Mesendoderm (in vitro differentiated cells): ENCODE data around the gene CCDC121.
A peak's percentile ranks its signal among the peaks of the same experiment; 100 is the strongest.
"Not testable (repeated sequence)": the region's sequence is repeated elsewhere in the genome, so short reads cannot be mapped to it uniquely, and the experiment has no call there.

Source experiments
- DNase-seq: peaks from one replicate; pipeline ENCODE4 v3.0.0; 2013
- H2AK5ac ChIP-seq: 2 replicates; pipeline ENCODE4 v1.6.1; 2013; ENCODE audit warnings: low read length, inconsistent platforms
- H2BK120ac ChIP-seq: 2 replicates; pipeline ENCODE4 v1.6.1; 2013; ENCODE audit warnings: low read depth, mild to moderate bottlenecking, low read length, moderate library complexity, mixed read lengths
- H2BK15ac ChIP-seq: replicated peaks from 2 replicates; pipeline ENCODE4 v1.6.1; 2013; ENCODE audit warnings: low read depth, mild to moderate bottlenecking, moderate library complexity
- H2BK5ac ChIP-seq: 2 replicates; pipeline ENCODE4 v1.6.1; 2013; ENCODE audit warnings: low read length, inconsistent platforms
- H3K18ac ChIP-seq: 2 replicates; pipeline ENCODE4 v1.6.1; 2013; ENCODE audit warnings: mild to moderate bottlenecking, low read length, mixed read lengths
- H3K23ac ChIP-seq: one replicate; pipeline ENCODE4 v1.6.1; 2013; ENCODE audit warnings: low read length
- H3K27ac ChIP-seq: 2 replicates; pipeline ENCODE4 v1.5.1; 2013; ENCODE audit warnings: low read depth, mild to moderate bottlenecking, inconsistent platforms, low read length, moderate library complexity
- H3K27me3 ChIP-seq: 2 replicates; pipeline ENCODE4 v1.6.1; 2013; ENCODE audit warnings: low read length, control low read depth, mild to moderate bottlenecking, inconsistent platforms; ENCODE audit not compliant: insufficient read depth, poor library complexity
- H3K36me3 ChIP-seq: 2 replicates; pipeline ENCODE4 v1.6.1; 2013; ENCODE audit warnings: low read length, inconsistent platforms; ENCODE audit not compliant: control insufficient read depth, insufficient read depth
- H3K4ac ChIP-seq: one replicate; pipeline ENCODE4 v1.6.1; 2013; ENCODE audit warnings: low read depth, mild to moderate bottlenecking, low read length, moderate library complexity
- H3K4me1 ChIP-seq: 2 replicates; pipeline ENCODE4 v1.6.1; 2013; ENCODE audit warnings: low read depth, low read length, inconsistent platforms; ENCODE audit not compliant: control insufficient read depth
- H3K4me2 ChIP-seq: 2 replicates; pipeline ENCODE4 v1.6.1; 2013; ENCODE audit warnings: low read length
- H3K4me3 ChIP-seq: 2 replicates; pipeline ENCODE4 v1.5.1; 2013; ENCODE audit warnings: mild to moderate bottlenecking, low read length
- H3K56ac ChIP-seq: one replicate; pipeline ENCODE4 v1.6.1; 2013; ENCODE audit warnings: low read length
- H3K79me1 ChIP-seq: 2 replicates; pipeline ENCODE4 v1.6.1; 2013; ENCODE audit warnings: low read length, inconsistent platforms
- H3K79me2 ChIP-seq: 2 replicates; pipeline ENCODE4 v1.6.1; 2013; ENCODE audit warnings: mild to moderate bottlenecking, low read length; ENCODE audit not compliant: control insufficient read depth, insufficient read depth
- H3K9ac ChIP-seq: 2 replicates; pipeline ENCODE4 v1.6.1; 2013; ENCODE audit warnings: low read length, inconsistent platforms
- H4K5ac ChIP-seq: one replicate; pipeline ENCODE4 v1.6.1; 2013; ENCODE audit warnings: low read length
- H4K8ac ChIP-seq: one replicate; pipeline ENCODE4 v1.6.1; 2013; ENCODE audit warnings: low read depth, mild to moderate bottlenecking, control low read depth, low read length, moderate library complexity
- WGBS: extraction: QIAGEN DNeasy Blood & Tissue Kit; methylation state at CpG from one replicate; pipeline ENCODE4 v1.1.7; 2013; ENCODE audit warnings: low lambda C conversion rate, missing lambda C conversion rate; ENCODE audit not compliant: insufficient coverage; ENCODE audit errors: extremely low coverage; 5-methylcytosine and 5-hydroxymethylcytosine counted together

CCDC121 gene

DNA sequence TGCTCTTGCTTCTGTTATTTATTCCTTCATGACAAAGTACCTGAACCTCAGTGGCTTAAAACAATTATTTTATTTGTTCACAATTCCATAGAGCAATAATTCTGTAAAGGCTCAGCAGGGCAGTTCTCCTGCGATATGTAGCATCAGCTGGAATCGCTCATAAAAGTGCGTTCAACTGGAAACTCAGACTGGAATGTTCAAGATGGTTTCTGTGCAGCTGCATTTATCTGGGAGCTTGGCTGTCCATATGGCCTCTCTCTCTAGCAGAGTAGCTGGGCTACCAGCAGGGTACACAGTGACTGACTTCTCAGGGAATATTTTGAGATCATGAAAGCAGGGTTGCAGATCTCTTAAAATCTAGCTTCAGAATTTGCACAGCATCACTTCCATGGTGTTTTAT, 13.5 kb downstream of the CCDC121 start:
- H3K79me2 ChIP-seq, result no peaks in the 10 kb centered on the region
- H3K4ac ChIP-seq, result no peak overlapping the region
- peaks cover 1% of the 10 kb centered on the region for H3K36me3 ChIP-seq
- H3K27me3 ChIP-seq, result no peaks in the 10 kb centered on the region
- H3K56ac ChIP-seq, result no peak overlapping the region
- no peak overlapping the region for H2BK15ac ChIP-seq
- H2BK5ac ChIP-seq, result no peak overlapping the region
- H3K9ac ChIP-seq, result no peak overlapping the region
- H3K4me2 ChIP-seq, result no peak overlapping the region
- no CpG with 5 or more reads among the region's 3 CpGs for WGBS
- no peak overlapping the region for H2BK120ac ChIP-seq
- H4K5ac ChIP-seq, result no peak overlapping the region
- H4K8ac ChIP-seq, result no peak overlapping the region
- no peaks in the 10 kb centered on the region for H3K4me1 ChIP-seq
- H3K27ac ChIP-seq, result no peak overlapping the region
- H3K79me1 ChIP-seq, result no peaks in the 10 kb centered on the region
- no peak overlapping the region for H2AK5ac ChIP-seq
- no peak overlapping the region for H3K18ac ChIP-seq
- no peak for DNase-seq
- no peak overlapping the region for H3K4me3 ChIP-seq
- no peak overlapping the region for H3K23ac ChIP-seq

DNA sequence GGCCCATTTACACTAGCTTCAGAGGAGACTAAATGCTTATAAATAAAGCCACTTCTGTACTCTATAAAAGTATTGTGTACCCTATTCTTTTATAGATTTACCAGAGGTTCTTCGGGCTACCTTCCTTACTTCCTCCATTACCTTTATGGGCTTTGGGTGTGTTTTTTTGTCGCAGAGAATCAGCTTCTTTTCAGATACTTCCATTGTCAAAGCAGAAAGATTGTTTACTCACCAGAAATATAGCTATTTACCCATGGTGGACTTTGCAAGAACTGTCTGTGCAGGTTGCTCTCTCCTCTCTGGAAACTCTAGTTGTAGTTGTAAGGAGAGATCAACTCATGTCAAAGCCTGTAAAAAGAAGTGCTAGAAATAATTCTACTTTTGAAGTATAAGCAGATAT, 14.8 kb downstream of the CCDC121 start:
- no peak overlapping the region for H2BK120ac ChIP-seq
- no peak overlapping the region for H3K4me3 ChIP-seq
- no peak overlapping the region for H3K4ac ChIP-seq
- H4K5ac ChIP-seq, result no peak overlapping the region
- no peaks in the 10 kb centered on the region for H3K79me2 ChIP-seq
- no peak overlapping the region for H2AK5ac ChIP-seq
- H3K23ac ChIP-seq, result no peak overlapping the region
- no peaks in the 10 kb centered on the region for H3K79me1 ChIP-seq
- no peaks in the 10 kb centered on the region for H3K4me1 ChIP-seq
- no peak overlapping the region for H2BK15ac ChIP-seq
- H2BK5ac ChIP-seq, result no peak overlapping the region
- H3K9ac ChIP-seq, result no peak overlapping the region
- no peak overlapping the region for H4K8ac ChIP-seq
- H3K18ac ChIP-seq, result no peak overlapping the region
- H3K27ac ChIP-seq, result no peak overlapping the region
- H3K4me2 ChIP-seq, result no peak overlapping the region
- H3K56ac ChIP-seq, result no peak overlapping the region
- peaks cover 1% of the 10 kb centered on the region for H3K36me3 ChIP-seq
- no peak for DNase-seq
- no CpG with 5 or more reads among the region's 2 CpGs for WGBS
- H3K27me3 ChIP-seq, result no peaks in the 10 kb centered on the region

DNA sequence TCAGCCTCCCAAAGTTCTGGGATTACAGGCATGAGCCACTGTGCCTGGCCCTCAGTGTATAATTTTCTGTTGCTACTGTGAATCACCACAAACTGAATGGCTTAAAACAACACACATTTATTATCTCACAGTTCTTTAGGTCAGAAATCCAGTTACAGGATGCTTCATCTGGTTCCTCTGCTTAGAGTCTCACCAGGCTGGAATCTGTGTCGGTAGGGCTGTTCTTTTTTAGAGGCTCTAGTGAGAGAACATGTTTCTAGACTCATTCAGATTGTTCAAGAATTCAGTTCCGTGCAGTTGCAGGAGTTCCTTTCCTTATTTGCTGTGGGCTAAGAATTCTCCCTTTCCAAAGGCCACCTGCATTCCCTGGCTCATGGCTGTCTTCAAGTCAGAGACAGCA, 22.2 kb downstream of the CCDC121 start:
- Histone ChIP-seq H3K27ac (no peak overlapping the region), H3K23ac (no peak overlapping the region), H3K9ac (no peak overlapping the region), H3K4ac (no peak overlapping the region), H4K5ac (no peak overlapping the region), H3K4me2 (no peak overlapping the region), H2BK5ac (no peak overlapping the region), H3K36me3 (peaks cover 4% of the 10 kb centered on the region), H3K4me3 (no peak overlapping the region), H4K8ac (no peak overlapping the region), H3K18ac (no peak overlapping the region), H2AK5ac (no peak overlapping the region), H2BK120ac (no peak overlapping the region), H3K56ac (no peak overlapping the region), H3K79me2 (no peaks in the 10 kb centered on the region), H2BK15ac (no peak overlapping the region), H3K27me3 (no peaks in the 10 kb centered on the region), H3K4me1 (no peaks in the 10 kb centered on the region), H3K79me1 (no peaks in the 10 kb centered on the region)
- DNase-seq, result no peak
- no CpG with 5 or more reads among the region's 2 CpGs for WGBS

DNA sequence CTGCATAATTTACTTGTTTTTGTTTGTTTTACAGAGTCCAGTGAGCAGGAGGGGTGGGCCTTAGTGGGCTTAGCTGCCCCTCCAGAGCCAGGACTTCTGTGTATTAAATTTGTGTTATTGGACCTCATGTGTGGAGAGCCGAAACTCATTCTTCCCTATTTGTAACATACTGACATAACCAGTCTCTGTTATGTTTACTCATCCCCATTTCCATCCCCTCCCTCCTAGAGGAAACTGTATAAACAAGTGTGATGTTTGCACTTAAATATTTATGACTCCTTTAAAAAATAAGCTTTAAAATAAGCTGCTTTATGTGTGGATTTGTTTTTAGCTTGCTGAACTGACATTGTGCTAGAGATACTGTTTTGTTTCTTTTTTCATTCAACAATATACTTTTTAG, 32.2 kb downstream of the CCDC121 start:
- Histone ChIP-seq H3K18ac (no peak overlapping the region), H3K4me1 (no peaks in the 10 kb centered on the region), H3K56ac (no peak overlapping the region), H3K23ac (no peak overlapping the region), H2BK5ac (no peak overlapping the region), H3K4me2 (no peak overlapping the region), H3K36me3 (peaks cover 1% of the 10 kb centered on the region), H3K79me2 (peaks cover 25% of the 10 kb centered on the region), H2AK5ac (no peak overlapping the region), H3K4me3 (no peak overlapping the region), H3K79me1 (peaks cover 15% of the 10 kb centered on the region), H3K4ac (no peak overlapping the region), H4K8ac (no peak overlapping the region), H2BK15ac (no peak overlapping the region), H2BK120ac (no peak overlapping the region), H3K9ac (no peak overlapping the region), H4K5ac (no peak overlapping the region), H3K27me3 (no peaks in the 10 kb centered on the region), H3K27ac (no peak overlapping the region)
- no peak for DNase-seq
- WGBS, result no CpG with 5 or more reads among the region's 1 CpG

DNA sequence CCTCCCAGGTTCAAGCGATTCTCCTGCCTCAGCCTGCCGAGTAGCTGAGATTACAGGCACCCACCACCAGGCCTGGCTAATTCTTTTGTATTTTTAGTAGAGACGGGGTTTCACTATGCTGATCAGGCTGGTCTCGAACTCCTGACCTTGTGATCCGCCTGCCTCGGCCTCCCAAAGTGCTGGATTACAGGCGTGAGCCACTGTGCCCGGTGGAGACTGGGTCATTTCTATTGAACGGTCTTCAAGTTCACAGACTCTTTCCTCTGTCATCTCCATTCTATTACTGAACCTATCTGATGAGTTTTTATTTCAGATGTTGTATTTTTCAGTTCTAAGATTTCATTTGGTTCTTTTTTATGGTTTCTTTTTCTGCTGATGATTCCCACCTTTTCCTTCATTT, 33.4 kb downstream of the CCDC121 start:
- H3K9ac ChIP-seq, H2AK5ac ChIP-seq, H3K18ac ChIP-seq, H2BK5ac ChIP-seq, H3K4me2 ChIP-seq, H2BK15ac ChIP-seq, H4K5ac ChIP-seq, H2BK120ac ChIP-seq, H3K23ac ChIP-seq, H3K36me3 ChIP-seq, H3K27ac ChIP-seq, H3K4me3 ChIP-seq, H3K4me1 ChIP-seq, H3K56ac ChIP-seq, H3K4ac ChIP-seq, DNase-seq, H3K27me3 ChIP-seq, H4K8ac ChIP-seq: not testable (repeated sequence)
- peaks cover 14% of the 10 kb centered on the region for H3K79me1 ChIP-seq
- WGBS, result no CpG with 5 or more reads among the region's 9 CpGs
- H3K79me2 ChIP-seq, result peaks cover 30% of the 10 kb centered on the region

DNA sequence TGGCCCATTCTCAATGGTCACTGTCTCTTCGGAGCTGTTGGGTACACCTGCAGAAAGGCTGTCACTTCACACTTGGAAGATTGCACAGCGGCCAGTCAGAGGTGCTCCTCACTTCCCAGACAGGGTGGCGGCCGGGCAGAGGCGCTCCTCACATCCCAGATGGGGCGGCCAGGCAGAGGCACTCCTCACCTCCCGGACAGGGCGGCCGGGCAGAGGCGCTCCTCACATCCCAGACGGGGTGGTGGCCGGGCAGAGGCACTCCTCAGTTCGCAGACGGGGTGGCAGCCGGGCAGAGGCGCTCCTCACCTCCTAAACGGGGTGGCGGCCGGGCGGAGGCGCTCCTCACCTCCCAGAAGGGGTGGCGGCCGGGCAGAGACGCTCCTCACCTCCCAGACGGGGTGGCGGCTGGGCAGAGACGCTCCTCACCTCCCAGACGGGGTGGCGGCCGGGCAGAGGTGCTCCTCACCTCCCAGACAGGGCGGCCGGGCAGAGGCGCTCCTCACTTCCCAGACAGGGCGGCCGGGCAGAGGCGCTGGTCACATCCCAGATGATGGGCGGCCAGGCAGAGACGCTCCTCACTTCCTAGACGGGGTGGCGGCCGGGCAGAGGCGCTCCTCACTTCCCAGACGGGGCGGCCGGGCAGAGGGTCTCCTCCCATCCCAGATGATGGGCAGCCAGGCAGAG, 34.6 kb downstream of the CCDC121 start:
- not testable (repeated sequence) for H3K4me2 ChIP-seq, H3K23ac ChIP-seq, H2AK5ac ChIP-seq, H3K4ac ChIP-seq, H2BK5ac ChIP-seq, H3K4me3 ChIP-seq, H3K27ac ChIP-seq, H3K56ac ChIP-seq, H4K5ac ChIP-seq, H3K9ac ChIP-seq, H3K79me1 ChIP-seq, H3K4me1 ChIP-seq, H3K36me3 ChIP-seq, H3K27me3 ChIP-seq, H4K8ac ChIP-seq, H2BK120ac ChIP-seq, H3K18ac ChIP-seq, H2BK15ac ChIP-seq
- WGBS, result no CpG with 5 or more reads among the region's 45 CpGs
- DNase-seq, result peak; percentile 10
- peaks cover 33% of the 10 kb centered on the region for H3K79me2 ChIP-seq
